HepG2 (cell line): ENCODE measurements around the gene COMT.

Source experiments
- ATF7 ChIP-seq, 2 experiments: fragments of 450-650 bp in 1 of 2; sonication (generic) in 1 of 2; formaldehyde crosslinking in 1 of 2; IDR thresholded peaks; 2 replicates each; pipeline versions ENCODE4 v1.4.0 to v1.6.1; 2016 to 2020; ENCODE audit warnings: antibody characterized with exemption in 1 of 2, mild to moderate bottlenecking in 1 of 2, missing genetic modification reagents in 1 of 2
- LCORL ChIP-seq, 2 experiments: fragments of 450-650 bp in 1 of 2; sonication (generic) in 1 of 2; formaldehyde crosslinking in 1 of 2; IDR thresholded peaks; 2 replicates each; pipeline versions ENCODE4 v1.5.0 to v1.6.1; 2017 to 2020; ENCODE audit warnings: antibody characterized with exemption in 1 of 2, missing genetic modification reagents in 1 of 2
- RBFOX2 ChIP-seq: fragments of 200-400 bp; formaldehyde crosslinking; IDR thresholded peaks from 2 replicates; pipeline ENCODE4 v1.6.1; 2017; ENCODE audit warnings: low read depth, mild to moderate bottlenecking, low read length
- TSC22D2 ChIP-seq: sonication (generic); formaldehyde crosslinking; IDR thresholded peaks from 2 replicates; pipeline ENCODE4 v1.5.1; 2020; ENCODE audit warnings: missing genetic modification reagents, mild to moderate bottlenecking, borderline replicate concordance
- ZNF552 ChIP-seq: sonication (generic); formaldehyde crosslinking; IDR thresholded peaks from 2 replicates; pipeline ENCODE4 v1.9.0; 2022; ENCODE audit warnings: missing genetic modification reagents, mild to moderate bottlenecking, borderline replicate concordance
- TF ChIP-seq, protein P1 (sequence below): sonication (generic); formaldehyde crosslinking; IDR thresholded peaks from 2 replicates; pipeline ENCODE4 v1.4.0; 2020; ENCODE audit warnings: missing genetic modification reagents
- TF ChIP-seq, protein P2 (sequence below): sonication (generic); formaldehyde crosslinking; IDR thresholded peaks from 2 replicates; pipeline ENCODE4 v1.5.0; 2020; ENCODE audit warnings: mild to moderate bottlenecking, missing genetic modification reagents
- TF ChIP-seq, protein P3 (sequence below): sonication (generic); formaldehyde crosslinking; IDR thresholded peaks from 2 replicates; pipeline ENCODE4 v1.8.1; 2023; ENCODE audit warnings: mild to moderate bottlenecking, inconsistent platforms, moderate library complexity, missing genetic modification reagents, borderline replicate concordance
- TF ChIP-seq, protein P4 (sequence below): sonication (generic); formaldehyde crosslinking; IDR thresholded peaks from 2 replicates; pipeline ENCODE4 v1.5.0; 2020; ENCODE audit warnings: mild to moderate bottlenecking, missing genetic modification reagents, moderate library complexity
- TF ChIP-seq, protein P5 (sequence below): sonication (generic); formaldehyde crosslinking; IDR thresholded peaks from 2 replicates; pipeline ENCODE4 v1.4.0; 2020; ENCODE audit warnings: missing genetic modification reagents

DNA sequence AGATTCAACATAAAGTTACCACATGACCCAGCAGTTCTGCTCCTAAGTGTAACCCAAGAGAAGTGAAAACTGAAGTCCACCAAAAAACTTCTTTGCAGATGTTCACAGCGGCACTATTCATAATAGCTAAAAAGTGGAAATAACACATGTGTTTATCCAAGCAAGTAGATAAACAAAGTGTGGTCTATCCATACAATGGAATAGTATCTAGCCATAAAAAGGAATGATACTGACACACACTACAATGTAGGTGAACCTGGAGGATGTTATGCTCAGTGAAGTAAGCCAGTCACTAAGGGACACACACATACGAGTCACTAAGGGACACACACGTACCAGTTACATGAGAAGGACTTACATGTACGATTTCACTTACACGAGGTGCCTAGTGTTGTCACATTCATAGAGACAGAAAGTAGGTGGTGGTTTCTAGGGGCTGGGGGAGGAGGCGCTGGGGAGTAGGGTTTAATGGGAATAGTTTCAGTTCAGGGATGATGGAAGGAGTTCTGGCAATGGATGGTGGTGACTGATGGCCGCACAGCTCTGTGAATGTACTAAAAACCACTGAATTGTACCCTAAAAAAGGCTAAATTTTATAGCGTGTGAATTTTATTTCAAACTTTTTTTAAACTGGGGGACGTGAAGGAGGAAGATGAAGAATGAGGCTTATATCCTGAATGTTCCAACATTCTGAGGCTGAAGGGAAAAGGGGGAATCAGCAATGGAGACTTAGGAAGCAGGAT is 27.2 kb upstream of the COMT start:
- TF ChIP-seq ATF7 (IDR thresholded peaks at IDR 0.05) (no peak), ATF7 (CRISPR knock-in tag; IDR thresholded peaks at IDR 0.05) (no peak), RBFOX2 (no peak), ZNF552 (CRISPR knock-in tag) (no peak), TSC22D2 (no peak), LCORL (IDR thresholded peaks at IDR 0.05) (no peak), LCORL (CRISPR knock-in tag; IDR thresholded peaks at IDR 0.05) (no peak)
- TF ChIP-seq, protein P1, sequence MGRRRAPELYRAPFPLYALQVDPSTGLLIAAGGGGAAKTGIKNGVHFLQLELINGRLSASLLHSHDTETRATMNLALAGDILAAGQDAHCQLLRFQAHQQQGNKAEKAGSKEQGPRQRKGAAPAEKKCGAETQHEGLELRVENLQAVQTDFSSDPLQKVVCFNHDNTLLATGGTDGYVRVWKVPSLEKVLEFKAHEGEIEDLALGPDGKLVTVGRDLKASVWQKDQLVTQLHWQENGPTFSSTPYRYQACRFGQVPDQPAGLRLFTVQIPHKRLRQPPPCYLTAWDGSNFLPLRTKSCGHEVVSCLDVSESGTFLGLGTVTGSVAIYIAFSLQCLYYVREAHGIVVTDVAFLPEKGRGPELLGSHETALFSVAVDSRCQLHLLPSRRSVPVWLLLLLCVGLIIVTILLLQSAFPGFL, result no peak
- TF ChIP-seq, protein P2, sequence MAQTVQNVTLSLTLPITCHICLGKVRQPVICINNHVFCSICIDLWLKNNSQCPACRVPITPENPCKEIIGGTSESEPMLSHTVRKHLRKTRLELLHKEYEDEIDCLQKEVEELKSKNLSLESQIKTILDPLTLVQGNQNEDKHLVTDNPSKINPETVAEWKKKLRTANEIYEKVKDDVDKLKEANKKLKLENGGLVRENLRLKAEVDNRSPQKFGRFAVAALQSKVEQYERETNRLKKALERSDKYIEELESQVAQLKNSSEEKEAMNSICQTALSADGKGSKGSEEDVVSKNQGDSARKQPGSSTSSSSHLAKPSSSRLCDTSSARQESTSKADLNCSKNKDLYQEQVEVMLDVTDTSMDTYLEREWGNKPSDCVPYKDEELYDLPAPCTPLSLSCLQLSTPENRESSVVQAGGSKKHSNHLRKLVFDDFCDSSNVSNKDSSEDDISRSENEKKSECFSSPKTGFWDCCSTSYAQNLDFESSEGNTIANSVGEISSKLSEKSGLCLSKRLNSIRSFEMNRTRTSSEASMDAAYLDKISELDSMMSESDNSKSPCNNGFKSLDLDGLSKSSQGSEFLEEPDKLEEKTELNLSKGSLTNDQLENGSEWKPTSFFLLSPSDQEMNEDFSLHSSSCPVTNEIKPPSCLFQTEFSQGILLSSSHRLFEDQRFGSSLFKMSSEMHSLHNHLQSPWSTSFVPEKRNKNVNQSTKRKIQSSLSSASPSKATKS, result no peak
- TF ChIP-seq, protein P3, sequence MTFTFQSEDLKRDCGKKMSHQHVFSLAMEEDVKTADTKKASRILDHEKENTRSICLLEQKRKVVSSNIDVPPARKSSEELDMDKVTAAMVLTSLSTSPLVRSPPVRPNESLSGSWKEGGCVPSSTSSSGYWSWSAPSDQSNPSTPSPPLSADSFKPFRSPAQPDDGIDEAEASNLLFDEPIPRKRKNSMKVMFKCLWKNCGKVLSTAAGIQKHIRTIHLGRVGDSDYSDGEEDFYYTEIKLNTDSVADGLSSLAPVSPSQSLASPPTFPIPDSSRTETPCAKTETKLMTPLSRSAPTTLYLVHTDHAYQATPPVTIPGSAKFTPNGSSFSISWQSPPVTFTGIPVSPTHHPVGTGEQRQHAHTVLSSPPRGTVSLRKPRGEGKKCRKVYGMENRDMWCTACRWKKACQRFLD, result no peak
- TF ChIP-seq, protein P4, sequence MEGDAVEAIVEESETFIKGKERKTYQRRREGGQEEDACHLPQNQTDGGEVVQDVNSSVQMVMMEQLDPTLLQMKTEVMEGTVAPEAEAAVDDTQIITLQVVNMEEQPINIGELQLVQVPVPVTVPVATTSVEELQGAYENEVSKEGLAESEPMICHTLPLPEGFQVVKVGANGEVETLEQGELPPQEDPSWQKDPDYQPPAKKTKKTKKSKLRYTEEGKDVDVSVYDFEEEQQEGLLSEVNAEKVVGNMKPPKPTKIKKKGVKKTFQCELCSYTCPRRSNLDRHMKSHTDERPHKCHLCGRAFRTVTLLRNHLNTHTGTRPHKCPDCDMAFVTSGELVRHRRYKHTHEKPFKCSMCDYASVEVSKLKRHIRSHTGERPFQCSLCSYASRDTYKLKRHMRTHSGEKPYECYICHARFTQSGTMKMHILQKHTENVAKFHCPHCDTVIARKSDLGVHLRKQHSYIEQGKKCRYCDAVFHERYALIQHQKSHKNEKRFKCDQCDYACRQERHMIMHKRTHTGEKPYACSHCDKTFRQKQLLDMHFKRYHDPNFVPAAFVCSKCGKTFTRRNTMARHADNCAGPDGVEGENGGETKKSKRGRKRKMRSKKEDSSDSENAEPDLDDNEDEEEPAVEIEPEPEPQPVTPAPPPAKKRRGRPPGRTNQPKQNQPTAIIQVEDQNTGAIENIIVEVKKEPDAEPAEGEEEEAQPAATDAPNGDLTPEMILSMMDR (CRISPR knock-in tag), result no peak
- TF ChIP-seq, protein P5, sequence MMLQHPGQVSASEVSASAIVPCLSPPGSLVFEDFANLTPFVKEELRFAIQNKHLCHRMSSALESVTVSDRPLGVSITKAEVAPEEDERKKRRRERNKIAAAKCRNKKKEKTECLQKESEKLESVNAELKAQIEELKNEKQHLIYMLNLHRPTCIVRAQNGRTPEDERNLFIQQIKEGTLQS, result no peak
